ENCODE results near the gene SH3PXD2A. TPM values are rescaled to one million over a fixed set of nuclear protein-coding genes. Genes with fewer than 3 reads are reported as not detected.

SH3PXD2A gene
- total and polyA plus RNA-seq, 2 donors (not counting 1 experiment from before 2014, with no cell fraction given): 3.2 to 33.5 TPM

- no peak for TF ChIP-seq EZH2 (IDR thresholded peaks at IDR 0.05; ENCODE audit: borderline replicate concordance, insufficient read depth, low read depth, low read length, poor library complexity, severe bottlenecking)
- no peak for ATAC-seq (ENCODE audit: low read depth)
- Mint-ChIP-seq H3K4me3 (no peak overlapping the region), H3K4me1 (no peaks in the 10 kb centered on the region), H3K9me3 (ENCODE audit: insufficient read depth) (no peaks in the 10 kb centered on the region), H3K27me3 (no peaks in the 10 kb centered on the region), H3K27ac (no peak overlapping the region)
- Histone ChIP-seq H3K27me3 (replicated peaks in 1 of 4; ENCODE audit: control extremely low read depth in 1 of 4, control insufficient read depth in 3 of 4, insufficient read depth in 4 of 4, low read length in 3 of 4) (no peaks in the 10 kb centered on the region), H2AFZ (ENCODE audit: insufficient read depth, low read depth, low read length, poor library complexity, severe bottlenecking) (no peak overlapping the region), H3K36me3 (replicated peaks in 1 of 2; ENCODE audit: control extremely low read depth in 1 of 2, control insufficient read depth in 1 of 2, extremely low read depth in 1 of 2, insufficient read depth in 2 of 2, low read length in 1 of 2) (peaks cover 0 to 3% of the 10 kb centered on the region in 2 experiments), H3K27ac (ENCODE audit: low read length in 2 of 2) (no peak overlapping the region), H4K20me1 (ENCODE audit: control insufficient read depth, insufficient read depth, low read length, poor library complexity, severe bottlenecking) (peaks cover 6% of the 10 kb centered on the region), H3K4me3 (ENCODE audit: control extremely low read depth in 1 of 5, extremely low read depth in 1 of 5, insufficient read depth in 1 of 5, low read depth in 2 of 5, low read length in 4 of 5) (no peak overlapping the region), H3K9me3 (ENCODE audit: control extremely low read depth in 1 of 3, control insufficient read depth in 2 of 3, insufficient read depth in 1 of 3, low read length in 2 of 3) (no peaks in the 10 kb centered on the region), H3K4me2 (replicated peaks; ENCODE audit: low read depth, low read length, poor library complexity, severe bottlenecking) (no peak overlapping the region), H3K79me2 (ENCODE audit: control insufficient read depth, insufficient read depth, low read length) (no peaks in the 10 kb centered on the region), H3K9ac (ENCODE audit: low read length) (no peak overlapping the region), H3K4me1 (ENCODE audit: control insufficient read depth in 2 of 2, insufficient read depth in 2 of 2, low read length in 2 of 2) (no peaks in the 10 kb centered on the region)
- ChIA-PET POLR2A (no interaction called here), CTCF (no interaction called here)
- DNase-seq: no peak
- 79% methylated on average over 7 of the region's 7 CpGs for WGBS (ENCODE audit: insufficient coverage)
- intact Hi-C loops (cut with micrococcal nuclease): no loop called here
Measured at GRCh38 chr10:103632247-103632642, 223.1 kb downstream of the SH3PXD2A start.

- POLR2A ChIA-PET: no interaction called here
- peaks cover 0 to 6% of the 10 kb centered on the region in 2 experiments for H3K36me3 ChIP-seq (replicated peaks in 1 of 2; ENCODE audit: control extremely low read depth in 1 of 2, control insufficient read depth in 1 of 2, extremely low read depth in 1 of 2, insufficient read depth in 2 of 2, low read length in 1 of 2)
- H3K4me1 Mint-ChIP-seq: no peaks in the 10 kb centered on the region
- no peak overlapping the region for H3K27ac Mint-ChIP-seq
- no peak overlapping the region for H3K27ac ChIP-seq (ENCODE audit: low read length in 2 of 2)
- H3K9me3 ChIP-seq (ENCODE audit: control extremely low read depth in 1 of 3, control insufficient read depth in 2 of 3, insufficient read depth in 1 of 3, low read length in 2 of 3): no peaks in the 10 kb centered on the region
- no peak overlapping the region for H3K4me3 ChIP-seq (ENCODE audit: control extremely low read depth in 1 of 5, extremely low read depth in 1 of 5, insufficient read depth in 1 of 5, low read depth in 2 of 5, low read length in 4 of 5)
- H4K20me1 ChIP-seq (ENCODE audit: control insufficient read depth, insufficient read depth, low read length, poor library complexity, severe bottlenecking): no peaks in the 10 kb centered on the region
- no peaks in the 10 kb centered on the region for H3K27me3 Mint-ChIP-seq
- no peak for DNase-seq
- no peak overlapping the region for H3K4me2 ChIP-seq (replicated peaks; ENCODE audit: low read depth, low read length, poor library complexity, severe bottlenecking)
- ATAC-seq (ENCODE audit: low read depth): no peak
- no peak overlapping the region for H3K4me3 Mint-ChIP-seq
- intact Hi-C loops (cut with micrococcal nuclease): no loop called here
- WGBS (ENCODE audit: insufficient coverage): no CpG with 5 or more reads among the region's 1 CpG
- H3K27me3 ChIP-seq (replicated peaks in 1 of 4; ENCODE audit: control extremely low read depth in 1 of 4, control insufficient read depth in 3 of 4, insufficient read depth in 4 of 4, low read length in 3 of 4): no peaks in the 10 kb centered on the region
- CTCF ChIA-PET: no interaction called here
- no peaks in the 10 kb centered on the region for H3K4me1 ChIP-seq (ENCODE audit: control insufficient read depth in 2 of 2, insufficient read depth in 2 of 2, low read length in 2 of 2)
- no peak overlapping the region for H2AFZ ChIP-seq (ENCODE audit: insufficient read depth, low read depth, low read length, poor library complexity, severe bottlenecking)
- no peak overlapping the region for H3K9ac ChIP-seq (ENCODE audit: low read length)
- no peaks in the 10 kb centered on the region for H3K9me3 Mint-ChIP-seq (ENCODE audit: insufficient read depth)
- no peak for TF ChIP-seq CTCF (IDR thresholded peaks at IDR 0.05)
- no peak for TF ChIP-seq EZH2 (IDR thresholded peaks at IDR 0.05; ENCODE audit: borderline replicate concordance, insufficient read depth, low read depth, low read length, poor library complexity, severe bottlenecking)
- H3K79me2 ChIP-seq (ENCODE audit: control insufficient read depth, insufficient read depth, low read length): no peaks in the 10 kb centered on the region
Measured at GRCh38 chr10:103630156-103630555, 225.2 kb downstream of the SH3PXD2A start.
